Measurements from ENCODE around the gene METTL1. TPM values are rescaled to one million over a fixed set of nuclear protein-coding genes. Genes with fewer than 3 reads are reported as not detected.

Gene METTL1
- total and polyA plus RNA-seq, 9 of the 15 experiments (the other 6 are each of a cell fraction or from before 2014, with no cell fraction given), result 12.6 to 65.9 (median 39.2) TPM

GRCh38 chr12:57782608-57783465 is 10.9 kb upstream of the METTL1 start, which contains the start of gene TSFM (continued):
- TF ChIP-seq PPARD (CRISPR knock-in tag; IDR thresholded peaks at IDR 0.05) (no peak), CGGBP1 (CRISPR knock-in tag; IDR thresholded peaks at IDR 0.05) (0 out of 2 replicates have a peak, but pooled peaks have one; percentile 46), ZNF436 (CRISPR knock-in tag; IDR thresholded peaks at IDR 0.05) (no peak), NFYB (IDR thresholded peaks at IDR 0.05; ENCODE audit: extremely low read depth, insufficient read length) (no peak), CAMTA2 (CRISPR knock-in tag; conservative IDR thresholded peaks at IDR 0.05) (no peak), CBX5 (IDR thresholded peaks at IDR 0.05; ENCODE audit: borderline replicate concordance, low read depth) (no peak), DDX20 (tag; IDR thresholded peaks at IDR 0.05; ENCODE audit: low read depth) (no peak), XRCC4 (IDR thresholded peaks at IDR 0.05; ENCODE audit: extremely low read depth, insufficient read depth, insufficient read length) (no peak), MAX (CRISPR knock-in tag; IDR thresholded peaks at IDR 0.05) (peak; percentile 86), MAZ (CRISPR knock-in tag; conservative IDR thresholded peaks at IDR 0.05 in 1 of 2, IDR thresholded peaks at IDR 0.05 in 1 of 2) (peak; percentile 70 to 93), RERE (CRISPR knock-in tag; IDR thresholded peaks at IDR 0.05; ENCODE audit: borderline replicate concordance) (no peak), ZNF695 (CRISPR knock-in tag; IDR thresholded peaks at IDR 0.05) (no peak)

Measured in K562 (cell line).